ENCODE results near the gene ASPSCR1.
"Not testable (repeated sequence)": the region's sequence is repeated elsewhere in the genome, so short reads cannot be mapped to it uniquely, and the experiment has no call there.

The ASPSCR1 gene

GRCh38 chr17:82034371-82035011, 57.1 kb downstream of the ASPSCR1 start:
- H3K27ac ChIP-seq: peak overlapping the region; percentile 11
- TF ChIP-seq CTCF (conservative IDR thresholded peaks at IDR 0.05): no peak

- peak overlapping the region; percentile 91 for H3K27ac ChIP-seq
- no peak for TF ChIP-seq CTCF (conservative IDR thresholded peaks at IDR 0.05)
Observed at GRCh38 chr17:82035488-82035887, 58.1 kb downstream of the ASPSCR1 start.

GRCh38 chr17:82035956-82036633, 58.7 kb downstream of the ASPSCR1 start:
- TF ChIP-seq CTCF (conservative IDR thresholded peaks at IDR 0.05): no peak
- peak overlapping the region; percentile 91 for H3K27ac ChIP-seq

- peak overlapping the region; percentile 91 for H3K27ac ChIP-seq
- TF ChIP-seq CTCF (conservative IDR thresholded peaks at IDR 0.05): no peak
Observed at GRCh38 chr17:82036634-82037091, 59.2 kb downstream of the ASPSCR1 start.

- TF ChIP-seq CTCF (conservative IDR thresholded peaks at IDR 0.05): peak; percentile 97
- H3K27ac ChIP-seq: peak within 1 kb of the TSS; percentile 91
Observed at GRCh38 chr17:82037092-82037888, 59.9 kb downstream of the ASPSCR1 start, which contains the start of gene DCXR. Gene DCXR, minus strand, starts transcription at chr17:82037697. Its CDS starts 15 bp downstream, at chr17:82037682.

GRCh38 chr17:82037889-82038195, 60.4 kb downstream of the ASPSCR1 start:
- H3K27ac ChIP-seq: peak overlapping the region; percentile 91
- TF ChIP-seq CTCF (conservative IDR thresholded peaks at IDR 0.05): no peak

GRCh38 chr17:82038796-82039409, 61.5 kb downstream of the ASPSCR1 start:
- H3K27ac ChIP-seq: not testable (repeated sequence)
